Common myeloid progenitor, CD34-positive (primary cell): ENCODE measurements around the gene LRCH2.

Source experiments
- CTCF ChIA-PET: fragments of 350-600 bp; sonication (Branson Sonifier 250); formaldehyde crosslinking; loops from one replicate; lab custom pipeline; 2021; ENCODE audit warnings: antibody characterized with exemption; lab: Charles Lee
- POLR2A ChIA-PET: fragments of 350-600 bp; sonication (Branson Sonifier 250); formaldehyde crosslinking; loops from one replicate; lab custom pipeline; 2021; ENCODE audit warnings: antibody characterized with exemption; lab: Charles Lee
- DNase-seq, 3 donors: peaks; one replicate each; pipeline versions ENCODE4 v3.0.0 to v3.0.0-alpha.2; 2013
- H3K27ac ChIP-seq, 2 experiments: 1 replicate in 1 of 2; 2 replicates in 1 of 2; pipeline ENCODE4 v1.7.0; 2013; ENCODE audit warnings: inconsistent platforms in 2 of 2, low read length in 2 of 2, mild to moderate bottlenecking in 2 of 2, low read depth in 1 of 2, moderate library complexity in 1 of 2; ENCODE audit not compliant: severe bottlenecking in 2 of 2, insufficient read depth in 1 of 2, poor library complexity in 1 of 2
- H3K27me3 ChIP-seq, 5 experiments: replicated peaks in 2 of 5; 1 replicate in 3 of 5; 2 replicates in 2 of 5; pipeline versions ENCODE4 v1.6.1 to v1.7.0; 2013; ENCODE audit warnings: low read length in 4 of 5, mild to moderate bottlenecking in 2 of 5, moderate library complexity in 2 of 5, inconsistent platforms in 1 of 5; ENCODE audit not compliant: insufficient read depth in 5 of 5, control insufficient read depth in 4 of 5
- H3K36me3 ChIP-seq, 4 experiments: 1 replicate in 2 of 4; 2 replicates in 2 of 4; pipeline versions ENCODE4 v1.6.1 to v1.7.0; 2013; ENCODE audit warnings: low read length in 3 of 4, control low read depth in 1 of 4, mild to moderate bottlenecking in 1 of 4; ENCODE audit not compliant: control insufficient read depth in 4 of 4, insufficient read depth in 4 of 4
- H3K4me1 ChIP-seq, 4 experiments: 1 replicate in 3 of 4; 2 replicates in 1 of 4; pipeline versions ENCODE4 v1.6.1 to v1.7.1; 2013; ENCODE audit warnings: low read length in 3 of 4, mild to moderate bottlenecking in 3 of 4, control low read depth in 1 of 4, inconsistent platforms in 1 of 4, moderate library complexity in 1 of 4; ENCODE audit not compliant: control insufficient read depth in 4 of 4, insufficient read depth in 4 of 4; ENCODE audit errors: control extremely low read depth in 1 of 4
- H3K4me3 ChIP-seq, 7 experiments: 1 replicate in 4 of 7; 2 replicates in 3 of 7; pipeline versions ENCODE4 v1.5.1 to v1.7.0; 2013; ENCODE audit warnings: mild to moderate bottlenecking in 7 of 7, low read length in 6 of 7, moderate library complexity in 6 of 7, inconsistent platforms in 2 of 7, low read depth in 2 of 7, control low read depth in 1 of 7; ENCODE audit not compliant: insufficient read depth in 4 of 7, control insufficient read depth in 1 of 7; ENCODE audit errors: extremely low read depth in 1 of 7
- H3K9me3 ChIP-seq, 5 experiments: 1 replicate in 4 of 5; 2 replicates in 1 of 5; pipeline versions ENCODE4 v1.6.1 to v1.7.1; 2013; ENCODE audit warnings: low read length in 4 of 5, mild to moderate bottlenecking in 2 of 5, inconsistent platforms in 1 of 5, low read depth in 1 of 5, moderate library complexity in 1 of 5; ENCODE audit not compliant: control insufficient read depth in 4 of 5, insufficient read depth in 2 of 5; ENCODE audit errors: control extremely low read depth in 1 of 5
- WGBS: methylation state at CpG from one replicate; pipeline ENCODE4 v1.1.5; 2013; ENCODE audit not compliant: insufficient coverage; 5-methylcytosine and 5-hydroxymethylcytosine counted together

The LRCH2 gene

DNA sequence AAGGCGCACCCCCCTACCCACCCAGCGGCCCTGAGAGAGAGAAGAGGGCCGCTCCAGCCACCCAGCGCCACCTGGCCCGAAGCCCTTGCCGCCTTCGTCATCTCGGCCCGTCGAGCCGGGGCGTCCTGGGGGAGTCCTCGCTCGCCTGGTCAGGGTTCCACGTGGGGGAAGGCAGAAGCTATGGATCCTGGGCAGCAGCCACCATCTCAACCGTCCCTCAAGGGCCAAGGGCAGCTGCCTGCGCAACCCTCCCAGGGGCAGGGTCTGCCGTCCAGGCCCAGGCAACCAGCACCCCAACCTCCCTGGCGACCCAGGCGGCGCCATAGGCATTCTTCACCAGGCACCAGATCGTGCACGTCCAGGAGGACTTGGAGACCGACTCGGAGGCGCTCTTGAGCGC is 165.0 kb downstream of the LRCH2 start:
- 70% methylated on average over 22 of the region's 27 CpGs for WGBS
- Histone ChIP-seq H3K27me3 (peaks cover 0 to 3% (median 0%) of the 10 kb centered on the region in 5 experiments), H3K4me3 (no peak overlapping the region), H3K9me3 (peaks cover 0 to 4% (median 0%) of the 10 kb centered on the region in 5 experiments), H3K27ac (no peak overlapping the region), H3K36me3 (no peaks in the 10 kb centered on the region), H3K4me1 (no peaks in the 10 kb centered on the region)
- POLR2A ChIA-PET, result no interaction called here
- CTCF ChIA-PET, result no interaction called here
- no peak for DNase-seq

DNA sequence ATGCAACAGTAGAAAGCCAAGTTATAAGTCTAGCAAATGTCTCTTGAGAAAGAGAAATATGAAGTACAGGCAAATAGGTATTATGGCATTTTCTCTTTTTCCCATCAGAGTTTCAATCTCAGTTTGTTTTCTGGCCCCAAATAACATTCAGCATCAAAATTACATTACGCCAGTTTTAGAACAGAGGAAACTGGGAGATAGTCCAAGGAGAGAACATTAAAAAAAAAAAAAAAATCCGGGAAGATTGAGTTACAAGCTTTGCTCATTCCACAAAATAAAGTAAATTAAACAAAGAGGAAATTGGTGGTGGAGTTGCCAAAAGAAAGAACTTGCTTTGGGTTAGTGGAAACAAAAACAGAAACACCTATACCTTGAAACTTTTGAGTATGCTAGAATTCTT is 166.1 kb downstream of the LRCH2 start:
- no CpG with 5 or more reads among the region's 2 CpGs for WGBS
- Histone ChIP-seq H3K27ac (no peak overlapping the region), H3K4me1 (no peaks in the 10 kb centered on the region), H3K9me3 (peaks cover 0 to 4% (median 0%) of the 10 kb centered on the region in 5 experiments), H3K4me3 (no peak overlapping the region), H3K27me3 (peaks cover 0 to 3% (median 0%) of the 10 kb centered on the region in 5 experiments), H3K36me3 (no peaks in the 10 kb centered on the region)
- ChIA-PET POLR2A (no interaction called here), CTCF (interaction anchor here (0.6 kb wide), 1 partner anchor 28 kb away, joined by 3 read pairs; no protein-coding TSS in a partner anchor)
- no peak for DNase-seq

DNA sequence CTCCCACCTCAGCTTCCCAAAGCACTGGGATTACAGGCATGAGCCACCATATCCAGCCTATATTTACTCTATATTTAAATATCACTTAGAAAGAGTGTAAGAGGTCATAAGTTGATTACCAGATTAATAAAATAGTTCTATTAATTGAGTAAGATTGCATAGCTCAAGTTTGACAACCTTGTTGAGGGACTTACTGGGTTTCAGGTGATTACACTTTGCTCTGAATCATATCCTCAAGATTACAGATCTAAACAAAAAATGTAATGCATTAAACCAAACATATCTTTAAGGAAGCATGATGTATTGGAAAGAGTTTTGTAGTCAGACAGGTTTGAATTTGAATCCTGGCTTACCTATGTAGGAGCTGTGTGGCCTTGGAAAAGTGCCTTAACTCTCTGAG is 168.6 kb downstream of the LRCH2 start:
- Histone ChIP-seq H3K27me3 (no peaks in the 10 kb centered on the region), H3K4me1 (no peaks in the 10 kb centered on the region), H3K36me3 (no peaks in the 10 kb centered on the region), H3K27ac (no peak overlapping the region), H3K9me3 (peaks cover 0 to 10% (median 0%) of the 10 kb centered on the region in 5 experiments), H3K4me3 (no peak overlapping the region)
- no peak for DNase-seq
- POLR2A ChIA-PET, result no interaction called here
- CTCF ChIA-PET, result interaction anchor here (0.5 kb wide), 1 partner anchor 1284 kb away, joined by 3 read pairs; no protein-coding TSS in a partner anchor
